SK-N-SH treated with all-trans-retinoic acid at 6 μM for 48 hours (cell line): ENCODE results near the gene UBR3.

Experiments
- CSDC2 ChIP-seq: fragments of 250-450 bp; sonication (Bioruptor Pico); IDR thresholded peaks from 2 replicates; pipeline ENCODE4 v1.5.0; 2020; ENCODE audit warnings: mild to moderate bottlenecking, moderate library complexity
- ESRRG ChIP-seq: fragments of 250-450 bp; sonication (Bioruptor Pico); IDR thresholded peaks from 2 replicates; pipeline ENCODE4 v1.6.1; 2021; ENCODE audit warnings: mild to moderate bottlenecking
- PATZ1 ChIP-seq: fragments of 250-450 bp; sonication (Bioruptor Pico); IDR thresholded peaks from 2 replicates; pipeline ENCODE4 v1.8.0; 2020; ENCODE audit warnings: mild to moderate bottlenecking, moderate library complexity, borderline replicate concordance
- PPARA ChIP-seq: fragments of 250-450 bp; sonication (Bioruptor Pico); IDR thresholded peaks from 2 replicates; pipeline ENCODE4 v1.5.0; 2020; ENCODE audit warnings: mild to moderate bottlenecking, borderline replicate concordance
- RARB ChIP-seq: fragments of 250-450 bp; sonication (Bioruptor Pico); IDR thresholded peaks from 2 replicates; pipeline ENCODE4 v1.8.0; 2021; ENCODE audit warnings: mild to moderate bottlenecking, moderate library complexity
- ZNF70 ChIP-seq: fragments of 450-650 bp; formaldehyde crosslinking; IDR thresholded peaks from 2 replicates; pipeline ENCODE4 v1.5.0; 2020; ENCODE audit warnings: mild to moderate bottlenecking, moderate library complexity
- TF ChIP-seq, protein P1 (sequence below): fragments of 250-450 bp; sonication (Bioruptor Pico); IDR thresholded peaks from 2 replicates; pipeline ENCODE4 v1.5.1; 2020; ENCODE audit warnings: low read depth, mild to moderate bottlenecking, moderate library complexity

- TF ChIP-seq CSDC2 (CRISPR knock-in tag), result no peak
- TF ChIP-seq PATZ1 (CRISPR knock-in tag), result no peak
- no peak for TF ChIP-seq PPARA (CRISPR knock-in tag)
- no peak for TF ChIP-seq ZNF70 (CRISPR knock-in tag)
- TF ChIP-seq, protein P1, sequence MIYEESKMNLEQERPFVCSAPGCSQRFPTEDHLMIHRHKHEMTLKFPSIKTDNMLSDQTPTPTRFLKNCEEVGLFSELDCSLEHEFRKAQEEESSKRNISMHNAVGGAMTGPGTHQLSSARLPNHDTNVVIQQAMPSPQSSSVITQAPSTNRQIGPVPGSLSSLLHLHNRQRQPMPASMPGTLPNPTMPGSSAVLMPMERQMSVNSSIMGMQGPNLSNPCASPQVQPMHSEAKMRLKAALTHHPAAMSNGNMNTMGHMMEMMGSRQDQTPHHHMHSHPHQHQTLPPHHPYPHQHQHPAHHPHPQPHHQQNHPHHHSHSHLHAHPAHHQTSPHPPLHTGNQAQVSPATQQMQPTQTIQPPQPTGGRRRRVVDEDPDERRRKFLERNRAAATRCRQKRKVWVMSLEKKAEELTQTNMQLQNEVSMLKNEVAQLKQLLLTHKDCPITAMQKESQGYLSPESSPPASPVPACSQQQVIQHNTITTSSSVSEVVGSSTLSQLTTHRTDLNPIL (CRISPR knock-in tag), result no peak
- TF ChIP-seq RARB (CRISPR knock-in tag), result no peak
- no peak for TF ChIP-seq ESRRG (CRISPR knock-in tag)
These were observed 250.7 kb downstream of the UBR3 start for GRCh38 chr2:170077830-170078569.
